ENCODE measurements around the gene TMEM131L. TPM values are rescaled to one million over a fixed set of nuclear protein-coding genes. Genes with fewer than 3 reads are reported as not detected.
"Not testable (repeated sequence)": the region's sequence is repeated elsewhere in the genome, so short reads cannot be mapped to it uniquely, and the experiment has no call there.

The TMEM131L gene
- polyA plus RNA-seq, 3 donors = 25.1 to 30.2 (median 26.6) TPM

DNA sequence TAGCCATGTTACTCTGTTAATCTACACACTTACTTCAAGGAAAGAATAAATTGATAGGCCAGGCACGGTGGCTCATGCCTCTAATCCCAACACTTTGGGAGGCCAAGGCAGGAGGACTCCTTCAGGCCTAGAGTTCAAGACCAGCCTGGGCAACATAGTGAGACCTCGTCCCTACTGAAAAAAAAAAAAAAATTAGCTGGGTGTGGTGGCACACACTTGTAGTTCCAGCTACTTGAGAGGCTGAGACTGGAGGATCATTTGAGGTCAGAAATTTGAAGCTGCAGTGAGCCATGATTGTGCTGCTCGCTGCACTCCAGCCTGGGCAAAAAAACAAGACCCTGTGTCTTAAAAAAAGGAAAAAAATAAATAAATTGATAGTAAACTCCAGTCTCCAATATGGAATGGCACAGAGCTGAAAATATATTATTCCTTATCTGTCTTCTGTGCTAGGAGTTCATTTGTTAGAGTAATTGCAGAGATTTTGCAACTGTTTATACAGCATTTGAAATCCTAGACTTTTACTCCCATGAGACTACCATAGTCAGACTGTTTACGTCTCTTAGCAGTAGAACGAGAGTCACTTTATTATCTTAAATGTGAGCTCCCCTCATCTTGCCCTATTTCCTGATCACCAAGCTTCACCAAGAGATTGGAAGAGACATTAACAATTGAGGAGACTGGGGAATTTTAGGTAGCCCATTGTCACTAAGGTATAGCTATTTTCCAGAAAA lies 18.8 kb upstream of the TMEM131L start:
- DNase-seq = no peak

DNA sequence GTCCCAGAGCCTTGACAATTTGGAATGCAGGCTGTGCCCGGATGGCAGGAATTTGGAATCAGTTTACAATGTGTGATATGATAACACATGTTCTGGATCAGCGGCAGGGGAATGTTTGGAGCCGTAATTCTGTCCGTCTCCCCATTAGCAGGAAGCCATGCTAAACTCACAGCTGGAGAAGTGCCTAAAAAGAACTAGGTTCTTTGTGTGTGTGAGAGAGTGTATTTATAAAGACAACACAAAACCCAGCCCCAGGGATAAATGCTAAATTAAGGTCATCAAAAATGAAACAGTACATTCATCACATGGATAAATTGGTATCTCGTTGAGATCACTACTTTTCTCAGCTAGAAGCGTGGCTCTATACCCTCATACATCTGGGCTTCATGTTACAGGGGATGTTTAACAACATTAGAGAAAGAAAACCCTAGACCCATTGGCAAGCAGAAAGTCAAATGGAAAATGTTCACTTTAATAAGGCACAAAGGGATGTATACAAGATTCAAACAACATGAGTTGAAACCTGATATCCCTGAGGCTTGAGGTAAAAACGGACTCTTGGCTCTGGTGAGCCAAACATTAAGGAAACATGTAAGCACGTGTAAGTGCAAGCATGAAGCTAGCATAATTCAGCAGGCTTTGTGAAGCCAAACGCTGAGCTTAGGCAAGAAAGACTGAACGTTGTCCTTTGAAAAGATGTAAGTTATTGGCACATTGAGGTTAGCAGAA lies 18.0 kb upstream of the TMEM131L start:
- peak; percentile 83 for DNase-seq

DNA sequence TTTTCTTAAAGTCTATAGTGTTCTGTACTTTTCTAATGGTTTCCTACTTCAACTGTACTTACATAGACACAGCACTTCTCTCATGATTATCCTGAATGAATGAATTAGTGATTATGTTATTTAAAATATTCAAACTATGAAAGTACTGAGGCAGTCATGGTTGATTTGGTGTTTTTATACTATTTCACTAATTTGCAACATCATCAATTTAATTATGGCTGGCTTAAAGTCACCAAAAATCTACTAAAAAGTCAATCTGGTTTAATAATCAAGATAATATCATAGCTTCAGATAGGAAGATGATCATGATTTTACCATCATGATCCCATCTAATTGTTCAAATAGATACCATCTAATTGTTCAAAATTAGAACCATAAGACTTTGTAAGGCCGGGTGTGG lies 16.8 kb upstream of the TMEM131L start:
- no peak for DNase-seq

DNA sequence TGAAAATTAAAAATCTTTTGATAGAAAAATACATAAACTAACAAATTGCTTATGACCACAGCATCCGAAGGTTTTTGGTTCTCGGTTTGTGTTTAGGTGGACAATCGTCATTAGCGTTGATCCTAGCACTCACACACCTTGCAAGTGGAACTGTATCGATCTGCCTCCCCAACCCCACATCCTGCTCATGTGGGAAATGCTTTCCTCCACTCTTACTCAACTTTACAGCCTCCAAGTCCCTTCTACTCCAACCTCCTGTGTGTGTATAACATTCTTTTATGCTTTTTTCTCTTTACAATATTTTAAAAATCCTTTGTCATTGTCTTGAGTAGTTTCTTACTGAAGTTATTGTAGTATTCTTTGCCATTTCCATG lies 15.6 kb upstream of the TMEM131L start:
- no peak for DNase-seq

DNA sequence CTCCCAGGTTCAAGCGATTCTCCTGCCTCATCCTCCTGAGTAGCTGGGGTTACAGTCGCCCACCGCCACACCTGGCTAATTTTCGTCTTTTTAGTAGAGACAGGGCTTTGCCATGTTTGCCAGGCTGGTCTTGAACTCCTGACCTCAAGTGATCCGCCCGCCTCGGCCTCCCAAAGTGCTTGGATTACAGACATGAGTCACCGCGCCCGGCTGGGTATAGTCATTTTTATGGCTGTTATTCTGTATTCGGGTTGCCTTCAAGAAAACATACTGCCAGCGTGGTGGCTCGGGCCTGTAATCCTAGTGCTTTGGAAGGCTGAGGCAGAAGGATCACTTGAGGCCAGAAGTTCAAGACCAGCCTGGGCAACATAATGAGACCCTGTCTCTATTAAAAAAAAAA lies 15.0 kb upstream of the TMEM131L start:
- DNase-seq = not testable (repeated sequence)

DNA sequence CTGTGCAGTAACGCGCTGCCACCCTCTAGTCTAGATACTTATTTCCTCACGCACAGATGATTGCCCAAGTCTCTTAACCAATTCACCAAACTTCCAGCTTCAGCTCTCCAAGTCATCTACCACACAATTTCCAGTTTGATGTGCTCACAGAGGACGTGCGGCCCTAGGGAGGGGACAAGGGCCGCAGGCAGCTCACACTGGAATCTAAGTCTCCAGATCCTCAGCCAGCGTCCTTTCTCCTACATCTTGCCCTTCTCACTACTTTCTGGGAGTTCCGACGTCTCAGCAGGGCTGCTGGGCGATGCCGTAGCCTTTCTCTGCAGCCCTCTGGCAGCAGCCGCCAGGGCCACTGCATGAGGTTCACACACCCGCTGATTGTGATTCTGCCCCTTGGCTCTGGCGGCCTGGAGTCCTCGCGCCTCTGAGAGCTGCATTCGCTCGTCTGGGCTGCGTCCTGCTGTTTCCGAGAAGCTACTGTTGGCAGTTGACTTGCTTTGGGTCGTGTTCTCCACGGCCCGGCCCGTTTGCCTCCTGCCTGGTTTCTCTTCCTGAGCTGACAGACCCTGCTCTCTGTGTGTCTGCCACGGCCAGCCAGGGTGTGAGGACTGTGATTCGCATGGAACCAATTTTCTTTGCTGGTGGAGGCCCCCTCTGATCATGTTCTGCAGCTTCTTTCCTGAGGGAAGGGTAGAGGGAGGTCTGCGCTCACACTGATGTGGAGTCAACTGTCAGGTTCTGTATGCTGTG lies 14.1 kb upstream of the TMEM131L start:
- DNase-seq = no peak

DNA sequence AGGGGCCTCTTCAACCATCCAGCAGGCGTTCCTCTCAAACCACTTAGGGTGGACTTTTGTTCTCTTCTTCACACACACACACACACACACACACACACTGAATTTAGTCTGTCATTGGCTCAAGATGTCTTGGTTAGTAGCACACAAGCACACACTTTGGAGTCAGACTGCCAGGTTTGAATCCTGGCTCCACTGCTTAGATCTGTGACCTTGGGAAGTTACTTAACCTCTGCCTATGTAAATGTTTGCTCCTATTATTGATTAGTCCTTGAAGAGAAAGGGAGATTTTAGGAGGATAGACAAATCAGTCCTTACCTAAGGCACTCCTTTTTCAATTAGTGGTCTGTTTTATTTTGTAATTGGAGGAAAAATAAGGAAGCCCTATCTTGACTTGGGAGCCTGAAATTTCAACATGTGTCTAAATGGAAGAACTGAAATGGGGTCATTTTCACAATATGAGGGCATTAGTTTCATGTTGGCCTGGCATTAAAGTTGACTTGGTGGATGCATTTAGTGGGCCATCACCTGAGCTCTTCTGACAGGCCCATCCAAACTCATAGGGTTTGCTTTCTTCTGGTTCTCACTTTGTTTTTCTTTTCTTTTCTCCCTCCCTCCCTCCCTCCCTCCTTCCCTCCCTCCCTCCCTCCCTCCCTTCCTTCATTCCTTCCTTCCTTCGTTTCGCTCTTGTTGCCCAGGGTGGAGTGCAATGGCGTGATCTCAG lies 13.3 kb upstream of the TMEM131L start:
- DNase-seq = no peak

DNA sequence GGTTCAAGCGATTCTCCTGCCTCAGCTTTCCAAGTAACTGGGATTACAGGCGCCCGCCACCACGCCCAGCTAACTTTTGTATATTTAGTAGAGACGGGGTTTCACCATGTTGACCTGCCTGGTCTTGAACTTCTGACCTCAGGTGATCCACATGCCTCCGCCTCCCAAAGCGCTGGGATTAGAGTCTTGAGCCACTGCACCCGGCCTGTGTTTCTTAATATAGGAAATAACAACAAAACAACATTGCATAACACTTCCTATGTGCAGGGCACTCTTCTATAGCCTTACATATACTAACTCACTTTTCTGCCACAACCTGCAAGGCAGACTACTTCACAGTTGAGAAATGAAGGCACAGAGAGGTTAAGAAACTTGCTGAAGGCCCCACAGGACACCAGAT lies 12.8 kb upstream of the TMEM131L start:
- no peak for DNase-seq

DNA sequence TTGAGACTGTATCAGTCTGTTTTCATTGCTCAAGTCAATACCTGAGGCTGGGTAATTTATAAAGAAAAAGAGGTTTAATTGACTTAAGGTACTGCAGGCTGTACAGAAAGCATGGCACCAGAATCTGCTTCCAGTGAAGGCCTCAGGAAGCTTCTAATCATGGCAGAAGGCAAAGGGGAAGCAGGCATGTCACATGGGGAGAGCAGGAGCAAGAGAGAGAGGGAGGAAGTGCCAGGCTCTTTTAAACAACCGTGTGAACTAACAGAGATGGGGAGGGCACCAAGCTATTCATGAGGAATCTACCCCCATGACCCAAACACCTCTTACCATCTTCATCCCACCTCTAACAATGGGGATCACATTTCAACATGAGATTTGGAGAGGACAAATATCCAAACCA lies 7.2 kb upstream of the TMEM131L start:
- DNase-seq = no peak

DNA sequence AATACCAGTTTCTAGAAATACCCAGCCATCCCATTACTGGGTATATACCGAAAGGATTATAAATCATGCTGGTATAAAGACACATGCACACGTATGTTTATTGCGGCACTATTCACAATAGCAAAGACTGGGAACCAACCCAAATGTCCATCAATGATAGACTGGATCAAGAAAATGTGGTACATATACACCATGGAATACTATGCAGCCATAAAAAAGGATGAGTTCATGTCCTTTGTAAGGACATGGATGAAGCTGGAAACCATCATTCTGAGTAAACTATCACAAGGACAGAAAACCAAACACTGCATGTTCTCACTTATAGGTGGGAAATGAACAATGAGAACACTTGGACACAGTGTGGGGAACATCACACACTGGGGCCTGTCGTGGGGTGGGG lies 4.6 kb upstream of the TMEM131L start:
- DNase-seq = not testable (repeated sequence)

DNA sequence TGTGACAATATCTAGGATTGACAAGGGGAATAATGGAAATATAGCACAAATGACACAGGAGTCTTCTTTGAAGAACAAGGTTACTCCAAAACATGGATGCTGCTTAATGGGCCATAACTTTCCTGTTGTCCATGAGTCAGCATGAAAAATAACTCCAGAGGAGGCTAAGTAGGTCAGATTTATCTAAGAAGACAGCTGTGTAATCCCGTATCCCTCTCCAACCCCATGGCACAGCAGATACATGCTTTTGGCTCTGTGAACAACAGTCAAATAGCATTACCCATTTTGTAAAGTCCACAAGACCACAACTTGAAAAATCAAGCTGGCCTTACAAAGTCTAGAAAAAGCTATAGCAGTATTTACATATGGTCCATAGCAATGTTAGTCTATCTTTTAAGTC lies 2.1 kb upstream of the TMEM131L start:
- peak; percentile 60 for DNase-seq

DNA sequence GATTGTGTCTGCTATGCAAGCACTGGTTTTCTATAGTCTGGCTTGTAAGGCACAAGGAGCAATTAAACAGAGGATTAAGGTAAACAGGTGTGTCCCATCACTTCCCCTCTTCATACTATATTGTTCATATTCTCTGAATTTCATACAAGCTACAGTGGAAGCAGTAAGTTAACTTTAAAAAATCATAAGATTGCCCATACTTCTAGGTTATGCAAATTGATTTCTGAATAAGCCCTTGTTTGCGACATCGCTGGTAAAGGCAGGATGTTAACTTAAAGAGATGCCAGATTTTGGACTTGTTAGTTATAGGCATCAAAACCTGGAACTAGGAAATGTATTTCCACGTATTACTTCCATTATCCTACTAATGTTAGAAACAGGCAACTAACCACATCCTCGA lies 1.0 kb upstream of the TMEM131L start:
- no peak for DNase-seq

DNA sequence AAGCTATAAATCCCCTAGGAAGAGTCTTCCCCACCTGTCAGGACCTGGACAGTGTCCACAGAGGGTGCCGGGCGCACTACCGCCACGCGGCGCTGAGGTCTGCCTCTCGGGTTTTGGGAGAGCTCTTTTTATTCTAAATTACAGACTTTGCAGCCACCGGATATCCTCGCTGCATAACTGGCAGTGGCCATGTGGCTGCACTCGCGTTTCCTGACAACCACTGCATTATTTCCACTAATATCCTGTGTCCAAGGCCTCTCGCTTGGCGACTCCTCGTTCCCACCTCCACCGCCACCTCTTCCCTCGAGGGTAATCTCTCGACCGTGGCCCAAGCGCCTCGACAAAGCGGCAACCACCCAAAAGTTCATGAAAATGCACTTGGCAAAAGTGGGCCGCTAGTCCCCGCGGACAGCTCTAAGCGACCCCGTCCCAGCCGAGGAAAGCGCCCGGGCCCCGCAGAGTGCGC lies 512 bp upstream of the TMEM131L start:
- DNase-seq = peak; percentile 66

DNA sequence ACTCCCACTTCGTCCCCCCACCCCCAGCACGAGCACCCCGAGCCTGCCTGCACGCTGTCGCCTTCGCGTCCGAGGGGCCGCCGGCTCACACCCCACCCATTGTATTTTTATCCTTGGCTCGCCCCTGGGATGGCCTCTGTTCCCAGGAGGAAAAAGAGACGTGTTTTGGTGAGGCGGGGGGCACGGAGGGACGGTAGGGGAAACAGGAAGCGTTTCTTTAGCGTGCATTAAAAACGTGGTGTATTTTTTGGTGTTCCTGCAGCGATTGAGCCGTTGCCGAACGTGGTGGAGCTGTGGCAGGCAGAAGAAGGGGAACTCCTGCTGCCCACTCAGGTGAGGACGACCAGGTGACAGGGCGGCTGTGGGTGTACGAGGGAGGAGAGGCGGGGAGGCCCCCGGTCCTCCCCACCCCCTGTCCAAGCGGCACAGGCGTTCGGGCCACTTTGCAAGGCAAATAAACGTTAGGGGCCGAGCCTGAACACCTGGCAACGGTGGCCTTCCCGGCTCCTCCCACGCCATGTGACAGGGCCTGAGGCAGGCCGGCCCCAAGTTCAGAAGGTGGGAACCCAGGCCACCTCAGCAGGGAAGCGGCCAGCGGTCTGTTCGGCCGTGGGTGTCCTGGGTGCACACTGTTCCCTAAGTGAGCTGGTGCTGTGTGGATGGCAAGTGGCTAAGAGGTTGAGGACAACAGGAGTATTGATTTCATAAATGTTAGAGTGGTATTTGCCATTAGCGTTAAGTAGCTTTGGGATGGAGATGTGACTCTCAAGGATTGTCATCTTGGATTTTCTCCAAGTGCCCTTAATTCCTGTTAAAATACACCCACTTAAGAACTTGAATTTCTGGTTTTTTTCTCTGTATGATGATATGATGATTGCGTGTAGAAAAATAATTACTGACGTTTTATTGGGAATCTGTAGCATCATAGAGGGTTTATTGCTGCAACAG lies 1.1 kb downstream of the TMEM131L start:
- no peak for DNase-seq

DNA sequence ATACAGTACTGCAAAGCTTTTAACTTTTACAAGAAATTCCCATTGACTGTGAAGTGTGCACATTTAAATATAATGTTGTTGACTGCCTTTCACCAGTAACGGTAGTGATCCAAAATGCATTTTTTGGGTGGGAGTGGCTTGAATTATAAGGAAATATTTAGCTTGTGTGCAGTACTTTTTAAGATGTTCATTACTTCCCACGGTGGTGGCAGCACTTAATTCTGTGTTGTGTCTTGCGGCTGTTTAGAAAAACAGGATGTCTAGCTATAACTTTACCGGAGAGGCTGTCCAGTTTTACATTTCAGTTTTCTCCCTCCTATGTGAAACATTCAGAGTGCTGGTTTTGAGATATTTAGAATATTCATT lies 1.7 kb downstream of the TMEM131L start:
- no peak for DNase-seq

DNA sequence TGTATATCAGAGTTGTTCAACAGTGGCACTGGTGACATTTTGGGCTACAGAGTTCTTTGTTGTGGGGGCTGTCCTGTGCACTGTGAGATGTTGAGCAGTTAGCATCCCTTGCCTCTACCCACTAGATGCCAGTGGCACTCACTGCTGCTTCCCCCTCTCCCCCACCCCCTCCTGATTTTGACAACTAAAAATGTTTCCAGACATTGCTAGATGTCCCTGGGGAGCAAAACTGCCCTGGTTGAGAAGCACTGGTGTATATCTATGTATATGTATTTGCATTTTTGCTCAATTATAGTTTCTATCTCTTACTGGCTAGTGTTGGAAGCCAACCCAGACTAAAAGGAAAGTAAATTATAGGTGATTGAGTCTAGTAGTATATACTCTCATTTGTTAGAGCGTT lies 2.4 kb downstream of the TMEM131L start:
- DNase-seq = no peak

DNA sequence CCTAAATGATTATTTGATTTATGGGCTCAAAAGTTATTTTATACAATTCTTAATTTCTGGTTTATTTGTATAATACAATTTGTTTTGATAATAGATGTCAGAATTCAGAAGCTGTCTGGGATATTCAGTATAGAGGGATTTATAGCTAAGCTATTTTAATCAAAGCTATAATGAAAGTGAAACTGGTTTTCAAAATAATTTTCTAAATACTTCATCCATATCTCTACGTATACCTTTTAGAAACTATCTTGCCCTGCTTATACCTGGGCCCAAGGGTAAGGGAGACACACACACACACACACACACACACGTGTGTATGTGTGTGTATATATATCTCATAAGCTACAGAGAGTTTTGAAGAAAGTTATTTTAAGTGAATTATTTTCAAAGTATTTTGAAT lies 2.9 kb downstream of the TMEM131L start:
- no peak for DNase-seq

DNA sequence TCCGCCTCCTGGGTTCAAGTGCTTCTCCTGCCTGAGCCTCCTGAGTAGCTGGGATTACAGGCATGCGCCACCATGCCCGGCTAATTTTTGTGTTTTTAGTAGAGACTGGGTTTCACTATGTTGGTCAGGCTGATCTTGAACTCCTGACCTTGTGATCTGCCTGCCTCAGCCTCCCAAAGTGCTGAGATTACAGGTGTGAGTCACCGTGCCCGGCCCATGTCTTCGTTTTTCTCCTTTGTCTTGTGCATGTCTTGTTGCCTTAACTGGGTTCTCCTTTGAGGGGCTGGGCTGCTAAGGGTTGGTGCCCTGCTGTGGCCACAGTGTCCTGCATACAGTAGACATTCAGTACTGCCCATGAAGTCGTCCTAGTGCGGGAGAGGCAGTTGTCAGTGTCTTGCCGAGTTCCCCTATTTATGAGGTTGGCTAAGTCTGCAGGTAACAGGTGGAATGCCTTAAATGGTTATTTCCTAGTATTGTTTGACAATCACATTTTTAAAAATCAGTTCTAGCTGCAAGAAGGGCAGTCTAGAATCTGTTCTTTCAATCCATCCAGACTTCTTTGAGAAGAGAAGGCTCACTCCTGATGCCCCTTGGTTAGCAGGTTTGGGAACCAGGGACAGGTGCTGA lies 5.0 kb downstream of the TMEM131L start:
- DNase-seq = not testable (repeated sequence)

DNA sequence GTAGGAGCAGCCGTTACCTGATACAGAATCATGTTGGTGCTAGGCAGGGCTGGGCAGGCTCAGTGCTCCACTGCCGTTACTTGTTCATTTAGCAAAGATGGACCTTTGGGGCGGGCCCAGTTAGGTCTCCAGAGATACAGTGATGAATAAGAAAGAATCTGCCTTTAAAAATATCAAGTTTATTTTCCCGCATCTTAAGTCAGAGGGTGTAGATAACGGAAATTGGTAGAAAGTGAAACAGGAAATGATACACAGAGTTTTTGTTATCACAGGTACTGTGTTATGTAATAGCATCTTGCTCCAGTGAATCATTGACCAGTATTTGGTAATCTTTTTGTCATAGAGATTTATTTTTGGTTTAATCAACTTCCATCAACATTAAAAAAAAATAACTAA lies 5.5 kb downstream of the TMEM131L start:
- DNase-seq = no peak

All from renal pelvis (tissue), 4 donors.